ENCODE results near the gene EHD4.

DNA sequence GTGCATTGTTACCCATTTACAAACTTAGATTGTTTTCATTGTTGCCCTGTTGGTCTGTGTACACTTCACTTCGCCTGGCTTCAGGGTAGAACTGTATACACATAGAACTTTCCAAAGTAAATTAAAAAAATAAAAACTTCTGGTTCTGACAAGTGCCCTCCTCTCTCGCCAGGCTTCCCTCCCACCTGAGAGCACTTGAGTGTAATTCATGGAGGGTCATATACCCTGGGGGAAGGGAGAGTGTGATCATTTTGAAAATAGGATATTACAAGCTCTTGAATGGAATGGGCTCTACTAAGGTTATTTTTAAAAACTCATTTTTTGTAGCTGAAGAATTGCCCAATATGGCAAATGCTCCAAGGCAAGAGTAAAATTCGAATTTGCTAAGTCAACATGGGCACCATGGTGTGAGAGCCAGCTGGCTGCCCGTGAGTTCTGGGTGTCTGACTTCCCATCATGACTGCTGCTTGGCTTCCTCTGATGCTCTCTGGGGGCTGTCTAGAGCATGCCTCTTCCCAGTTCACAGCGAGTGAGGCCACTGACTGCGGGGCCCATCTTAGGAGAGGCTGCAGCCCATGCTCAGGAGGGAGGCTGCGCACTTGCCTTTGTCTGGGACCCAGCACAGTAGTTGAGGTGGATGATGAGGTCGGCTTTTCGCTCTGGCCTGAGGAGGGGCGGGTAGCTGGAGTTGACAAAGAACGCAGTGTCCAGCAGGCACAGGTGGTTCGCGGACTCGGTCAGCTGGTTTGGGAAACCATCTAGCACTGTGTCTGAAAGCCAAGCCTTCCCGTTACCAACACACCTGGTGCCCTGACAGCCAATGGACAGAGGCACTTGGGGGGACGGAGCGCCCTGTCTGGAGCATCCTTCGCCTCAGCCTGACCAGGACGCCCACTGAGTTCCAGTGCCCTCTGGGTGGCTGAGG, 13.1 kb upstream of the EHD4 start:
- TF ChIP-seq, protein P1, sequence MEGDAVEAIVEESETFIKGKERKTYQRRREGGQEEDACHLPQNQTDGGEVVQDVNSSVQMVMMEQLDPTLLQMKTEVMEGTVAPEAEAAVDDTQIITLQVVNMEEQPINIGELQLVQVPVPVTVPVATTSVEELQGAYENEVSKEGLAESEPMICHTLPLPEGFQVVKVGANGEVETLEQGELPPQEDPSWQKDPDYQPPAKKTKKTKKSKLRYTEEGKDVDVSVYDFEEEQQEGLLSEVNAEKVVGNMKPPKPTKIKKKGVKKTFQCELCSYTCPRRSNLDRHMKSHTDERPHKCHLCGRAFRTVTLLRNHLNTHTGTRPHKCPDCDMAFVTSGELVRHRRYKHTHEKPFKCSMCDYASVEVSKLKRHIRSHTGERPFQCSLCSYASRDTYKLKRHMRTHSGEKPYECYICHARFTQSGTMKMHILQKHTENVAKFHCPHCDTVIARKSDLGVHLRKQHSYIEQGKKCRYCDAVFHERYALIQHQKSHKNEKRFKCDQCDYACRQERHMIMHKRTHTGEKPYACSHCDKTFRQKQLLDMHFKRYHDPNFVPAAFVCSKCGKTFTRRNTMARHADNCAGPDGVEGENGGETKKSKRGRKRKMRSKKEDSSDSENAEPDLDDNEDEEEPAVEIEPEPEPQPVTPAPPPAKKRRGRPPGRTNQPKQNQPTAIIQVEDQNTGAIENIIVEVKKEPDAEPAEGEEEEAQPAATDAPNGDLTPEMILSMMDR (IDR thresholded peaks at IDR 0.05; ENCODE audit: low read length) = no peak
- TF ChIP-seq EZH2 (IDR thresholded peaks at IDR 0.05; ENCODE audit: borderline replicate concordance, low read length) = no peak
